ENCODE data around the gene RASA1.

- TF ChIP-seq CTCF (IDR thresholded peaks at IDR 0.05) (no peak), POLR2A (IDR thresholded peaks at IDR 0.05) (no peak)
Observed at GRCh38 chr5:87354496-87354895, 86.8 kb downstream of the RASA1 start.
